ENCODE results near the gene NOVA2. TPM values are rescaled to one million over a fixed set of nuclear protein-coding genes. Genes with fewer than 3 reads are reported as not detected.

The NOVA2 gene
- total RNA-seq, 3 donors from 2014 or later (not counting 1 experiment from before 2014, with no cell fraction given) = not detected

DNA sequence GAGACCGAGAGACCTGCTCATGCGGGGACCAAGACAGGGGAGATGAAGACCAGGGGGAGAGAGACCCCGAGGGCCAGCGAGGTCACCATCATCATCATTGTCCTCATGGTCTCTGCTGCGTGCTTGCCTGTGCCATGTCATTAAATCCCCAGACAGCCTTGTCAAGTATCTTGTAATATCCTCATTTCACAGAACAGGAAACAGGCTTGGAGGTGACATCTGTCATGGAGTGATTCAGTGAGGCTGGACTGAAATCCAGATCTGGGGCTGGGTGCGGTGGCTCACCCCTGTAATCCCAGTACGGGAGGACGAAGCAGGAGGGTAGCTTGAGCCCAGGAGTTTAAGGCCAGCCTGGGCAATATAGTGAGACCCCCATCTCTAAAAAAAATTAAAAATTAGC is 53.2 kb downstream of the NOVA2 start:
- no peaks in the 10 kb centered on the region for H3K27me3 ChIP-seq (ENCODE audit: control insufficient read depth, insufficient read depth, low read length)
- Mint-ChIP-seq H3K4me3 (no peak overlapping the region), H3K4me1 (peaks cover 0 to 6% of the 10 kb centered on the region in 2 donors), H3K9me3 (no peaks in the 10 kb centered on the region), H3K27me3 (ENCODE audit: low read depth in 2 of 2) (peaks cover 11 to 19% of the 10 kb centered on the region in 2 donors), H3K36me3 (no peaks in the 10 kb centered on the region), H3K27ac (no peak overlapping the region)
- TF ChIP-seq, protein P1, sequence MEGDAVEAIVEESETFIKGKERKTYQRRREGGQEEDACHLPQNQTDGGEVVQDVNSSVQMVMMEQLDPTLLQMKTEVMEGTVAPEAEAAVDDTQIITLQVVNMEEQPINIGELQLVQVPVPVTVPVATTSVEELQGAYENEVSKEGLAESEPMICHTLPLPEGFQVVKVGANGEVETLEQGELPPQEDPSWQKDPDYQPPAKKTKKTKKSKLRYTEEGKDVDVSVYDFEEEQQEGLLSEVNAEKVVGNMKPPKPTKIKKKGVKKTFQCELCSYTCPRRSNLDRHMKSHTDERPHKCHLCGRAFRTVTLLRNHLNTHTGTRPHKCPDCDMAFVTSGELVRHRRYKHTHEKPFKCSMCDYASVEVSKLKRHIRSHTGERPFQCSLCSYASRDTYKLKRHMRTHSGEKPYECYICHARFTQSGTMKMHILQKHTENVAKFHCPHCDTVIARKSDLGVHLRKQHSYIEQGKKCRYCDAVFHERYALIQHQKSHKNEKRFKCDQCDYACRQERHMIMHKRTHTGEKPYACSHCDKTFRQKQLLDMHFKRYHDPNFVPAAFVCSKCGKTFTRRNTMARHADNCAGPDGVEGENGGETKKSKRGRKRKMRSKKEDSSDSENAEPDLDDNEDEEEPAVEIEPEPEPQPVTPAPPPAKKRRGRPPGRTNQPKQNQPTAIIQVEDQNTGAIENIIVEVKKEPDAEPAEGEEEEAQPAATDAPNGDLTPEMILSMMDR (IDR thresholded peaks at IDR 0.05) = no peak
- ATAC-seq (no peak), DNase-seq (no peak)
- no peaks in the 10 kb centered on the region for H3K9me3 ChIP-seq (ENCODE audit: control insufficient read depth, insufficient read depth, low read length)
- H3K36me3 ChIP-seq (ENCODE audit: control insufficient read depth, insufficient read depth, low read length) = no peaks in the 10 kb centered on the region
- no peak overlapping the region for H3K27ac ChIP-seq (ENCODE audit: low read length)
- H3K4me1 ChIP-seq (ENCODE audit: control insufficient read depth, insufficient read depth, low read length) = no peaks in the 10 kb centered on the region
- 70% methylated on average over 8 of the region's 8 CpGs for WGBS (ENCODE audit: insufficient coverage)
- intact Hi-C loops (cut with micrococcal nuclease) = no loop called here
- H3K4me3 ChIP-seq (ENCODE audit: low read length) = no peak overlapping the region

DNA sequence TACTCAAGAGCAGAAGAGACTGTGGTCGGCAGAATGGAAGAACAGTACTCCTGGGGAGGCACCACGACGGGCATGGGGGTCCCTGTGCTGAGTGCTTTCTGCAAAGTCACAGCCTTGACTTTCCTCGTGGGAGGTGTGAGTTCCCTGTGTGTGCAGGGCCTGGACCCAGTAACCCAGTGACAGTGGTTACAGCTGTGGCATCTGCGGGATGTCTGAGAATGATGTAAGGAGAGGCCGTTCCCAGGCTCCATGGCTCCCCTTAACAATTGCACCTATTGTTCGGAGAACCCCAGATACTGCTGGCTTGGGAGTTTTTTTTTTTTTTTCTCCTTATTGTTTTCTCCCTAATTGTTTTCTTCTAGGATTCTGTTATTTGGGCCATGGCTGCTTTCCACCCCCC is 54.0 kb downstream of the NOVA2 start:
- H3K9me3 ChIP-seq (ENCODE audit: control insufficient read depth, insufficient read depth, low read length) = no peaks in the 10 kb centered on the region
- H3K9me3 Mint-ChIP-seq = no peaks in the 10 kb centered on the region
- H3K36me3 ChIP-seq (ENCODE audit: control insufficient read depth, insufficient read depth, low read length) = no peaks in the 10 kb centered on the region
- H3K27me3 ChIP-seq (ENCODE audit: control insufficient read depth, insufficient read depth, low read length) = no peaks in the 10 kb centered on the region
- TF ChIP-seq, protein P1 (IDR thresholded peaks at IDR 0.05) = no peak
- 48% methylated on average over 6 of the region's 7 CpGs for WGBS (ENCODE audit: insufficient coverage)
- H3K4me3 ChIP-seq (ENCODE audit: low read length) = no peak overlapping the region
- no peaks in the 10 kb centered on the region for H3K4me1 ChIP-seq (ENCODE audit: control insufficient read depth, insufficient read depth, low read length)
- no peak overlapping the region for H3K27ac Mint-ChIP-seq
- H3K36me3 Mint-ChIP-seq = no peaks in the 10 kb centered on the region
- no peak for DNase-seq
- intact Hi-C loops (cut with micrococcal nuclease) = no loop called here
- ATAC-seq = no peak
- H3K4me3 Mint-ChIP-seq = no peak overlapping the region
- H3K4me1 Mint-ChIP-seq = peaks cover 0 to 6% of the 10 kb centered on the region in 2 donors
- H3K27ac ChIP-seq (ENCODE audit: low read length) = no peak overlapping the region
- H3K27me3 Mint-ChIP-seq (ENCODE audit: low read depth in 2 of 2) = peaks cover 11 to 19% of the 10 kb centered on the region in 2 donors

DNA sequence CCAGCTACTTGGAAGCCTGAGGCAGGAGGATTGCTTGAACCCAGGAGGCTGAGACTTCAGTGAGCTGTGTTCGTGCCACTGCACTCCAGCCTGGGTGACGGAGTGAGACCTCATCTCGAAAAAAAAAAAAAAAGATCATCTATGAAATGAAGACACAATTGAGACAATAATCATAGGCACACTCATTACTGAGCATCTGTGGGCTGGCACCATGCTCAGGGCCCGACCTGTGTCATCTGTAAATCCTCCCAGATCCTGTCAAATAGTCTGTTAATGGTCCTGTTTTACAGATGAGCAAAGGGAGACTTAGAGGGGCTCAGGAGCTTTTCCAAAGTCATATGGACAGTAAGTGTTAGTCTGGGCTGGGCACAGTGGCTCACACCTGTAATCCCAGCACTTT is 54.9 kb downstream of the NOVA2 start:
- Histone ChIP-seq H3K4me1 (ENCODE audit: control insufficient read depth, insufficient read depth, low read length) (no peaks in the 10 kb centered on the region), H3K36me3 (ENCODE audit: control insufficient read depth, insufficient read depth, low read length) (no peaks in the 10 kb centered on the region), H3K9me3 (ENCODE audit: control insufficient read depth, insufficient read depth, low read length) (no peaks in the 10 kb centered on the region), H3K4me3 (ENCODE audit: low read length) (no peak overlapping the region), H3K27ac (ENCODE audit: low read length) (no peak overlapping the region), H3K27me3 (ENCODE audit: control insufficient read depth, insufficient read depth, low read length) (no peaks in the 10 kb centered on the region)
- 79% methylated on average over 4 of the region's 4 CpGs for WGBS (ENCODE audit: insufficient coverage)
- ATAC-seq (no peak), DNase-seq (no peak)
- Mint-ChIP-seq H3K4me1 (peaks cover 0 to 6% of the 10 kb centered on the region in 2 donors), H3K27me3 (ENCODE audit: low read depth in 2 of 2) (peaks cover 12 to 19% of the 10 kb centered on the region in 2 donors), H3K9me3 (no peaks in the 10 kb centered on the region), H3K4me3 (no peak overlapping the region), H3K27ac (no peak overlapping the region), H3K36me3 (no peaks in the 10 kb centered on the region)
- intact Hi-C loops (cut with micrococcal nuclease) = no loop called here
- TF ChIP-seq, protein P1 (IDR thresholded peaks at IDR 0.05) = no peak

DNA sequence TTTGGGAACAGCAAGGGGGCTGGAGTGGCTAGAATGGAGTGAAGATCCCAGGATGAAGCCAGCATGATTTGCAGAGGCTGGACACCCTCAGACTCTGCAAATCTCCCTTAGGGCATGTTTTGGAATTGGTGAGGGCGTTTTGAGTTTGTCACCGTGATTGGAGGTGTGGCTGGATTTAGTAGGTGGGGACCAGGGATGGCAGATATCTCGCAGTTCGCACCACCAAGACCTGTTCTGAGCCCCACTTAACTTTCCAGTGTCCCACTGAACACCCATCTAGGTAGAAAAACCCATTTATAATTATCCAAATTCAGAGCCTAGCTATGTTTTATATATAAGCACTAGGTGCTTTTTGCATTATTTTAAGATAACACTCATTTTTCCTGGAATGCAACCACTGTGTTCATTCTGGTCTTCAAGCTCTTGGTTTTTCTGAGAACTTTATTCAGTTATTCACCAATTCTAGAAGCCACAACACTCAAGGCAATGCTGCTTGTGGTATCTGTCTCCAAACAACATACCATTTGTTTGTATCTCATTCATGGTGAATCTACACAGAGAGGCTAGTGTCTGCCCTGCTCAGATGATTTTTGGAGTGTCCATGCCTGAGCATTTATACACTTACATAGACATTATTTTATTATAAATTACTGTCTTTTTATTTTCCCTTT is 56.1 kb downstream of the NOVA2 start:
- DNase-seq = no peak
- intact Hi-C loops (cut with micrococcal nuclease) = no loop called here
- ATAC-seq = no peak
- Mint-ChIP-seq H3K36me3 (no peaks in the 10 kb centered on the region), H3K27me3 (ENCODE audit: low read depth in 2 of 2) (peaks cover 23 to 26% of the 10 kb centered on the region in 2 donors), H3K4me1 (peaks cover 0 to 4% of the 10 kb centered on the region in 2 donors), H3K27ac (no peak overlapping the region), H3K4me3 (no peak overlapping the region), H3K9me3 (no peaks in the 10 kb centered on the region)
- Histone ChIP-seq H3K4me3 (ENCODE audit: low read length) (no peak overlapping the region), H3K4me1 (ENCODE audit: control insufficient read depth, insufficient read depth, low read length) (no peaks in the 10 kb centered on the region), H3K9me3 (ENCODE audit: control insufficient read depth, insufficient read depth, low read length) (no peaks in the 10 kb centered on the region), H3K27ac (ENCODE audit: low read length) (no peak overlapping the region), H3K27me3 (ENCODE audit: control insufficient read depth, insufficient read depth, low read length) (no peaks in the 10 kb centered on the region), H3K36me3 (ENCODE audit: control insufficient read depth, insufficient read depth, low read length) (no peaks in the 10 kb centered on the region)
- TF ChIP-seq, protein P1 (IDR thresholded peaks at IDR 0.05) = no peak
- WGBS (ENCODE audit: insufficient coverage) = 40% methylated on average over 1 of the region's 4 CpGs

Measured in natural killer cell (primary cell).